SK-N-SH (cell line): Measurements from ENCODE around the gene PPP2R5C. TPM values are rescaled to one million over a fixed set of nuclear protein-coding genes. Genes with fewer than 3 reads are reported as not detected.

Experiments used
- CTCF ChIA-PET: fragments of 300-600, 350-600 bp; formaldehyde crosslinking; extraction: SDS; loops from one replicate; lab custom pipeline; 2021; lab: Yijun Ruan, JAX
- POLR2A ChIA-PET: fragments of 350-600 bp; sonication (Branson Sonifier 250); formaldehyde crosslinking; extraction: SDS; loops from one replicate; lab custom pipeline; 2020; ENCODE audit warnings: antibody characterized with exemption, inconsistent platforms; lab: Yijun Ruan, JAX
- DNase-seq: peaks from one replicate; pipeline ENCODE4 v3.0.0; 2012
- H2AFZ ChIP-seq: fragments of 200-600 bp; sonication (generic); 2 replicates; pipeline ENCODE4 v1.8.1; 2016; ENCODE audit warnings: antibody characterized with exemption, mild to moderate bottlenecking, low read depth
- H3F3A ChIP-seq: fragments of 200-600 bp; sonication (generic); replicated peaks from 2 replicates; pipeline ENCODE3; 2016; ENCODE audit warnings: antibody characterized with exemption, mild to moderate bottlenecking; ENCODE audit not compliant: insufficient read depth
- H3K27ac ChIP-seq, 2 experiments: fragments of 200-500 bp in 1 of 2; fragments of 200-600 bp in 1 of 2; sonication (Bioruptor generic) in 1 of 2; sonication (generic), shearing (Covaris generic) in 1 of 2; 2 replicates each; pipeline versions ENCODE4 v1.5.1 to v1.6.1; 2014 to 2016; ENCODE audit warnings: low read depth in 2 of 2, inconsistent platforms in 1 of 2, low read length in 1 of 2, mild to moderate bottlenecking in 1 of 2, mixed read lengths in 1 of 2
- H3K27me3 ChIP-seq: fragments of 200-600 bp; sonication (generic), shearing (Covaris generic); 2 replicates; pipeline ENCODE4 v1.6.1; 2016; ENCODE audit warnings: mixed run types; ENCODE audit not compliant: insufficient read depth
- H3K36me3 ChIP-seq, 2 experiments: fragments of 200-500 bp in 1 of 2; fragments of 200-600 bp in 1 of 2; sonication (Bioruptor generic) in 1 of 2; sonication (generic) in 1 of 2; replicated peaks in 1 of 2; 2 replicates each; pipeline versions ENCODE3 to v1.5.1; 2014 to 2016; ENCODE audit warnings: low read length in 1 of 2, mild to moderate bottlenecking in 1 of 2; ENCODE audit not compliant: insufficient read depth in 2 of 2, control insufficient read depth in 1 of 2
- H3K4me1 ChIP-seq, 2 experiments: fragments of 200-500 bp in 1 of 2; fragments of 200-600 bp in 1 of 2; sonication (Bioruptor generic) in 1 of 2; sonication (generic), shearing (Covaris generic) in 1 of 2; 2 replicates each; pipeline versions ENCODE4 v1.5.1 to v1.6.1; 2014 to 2016; ENCODE audit warnings: low read depth in 1 of 2, low read length in 1 of 2, mixed run types in 1 of 2; ENCODE audit not compliant: insufficient read depth in 2 of 2, control insufficient read depth in 1 of 2
- H3K4me2 ChIP-seq: fragments of 200-600 bp; sonication (generic), shearing (Covaris generic); 2 replicates; pipeline ENCODE4 v1.6.1; 2017; ENCODE audit warnings: mixed run types
- H3K4me3 ChIP-seq, 2 experiments: fragments of 200-500 bp in 1 of 2; fragments of 200-600 bp in 1 of 2; sonication (Bioruptor generic) in 1 of 2; sonication (generic), shearing (Covaris generic) in 1 of 2; 2 replicates each; pipeline versions ENCODE4 v1.5.1 to v1.8.1; 2014 to 2016; ENCODE audit warnings: low read depth in 2 of 2, inconsistent platforms in 1 of 2, low read length in 1 of 2, mild to moderate bottlenecking in 1 of 2, mixed read lengths in 1 of 2, moderate library complexity in 1 of 2
- H3K79me2 ChIP-seq: fragments of 200-600 bp; sonication (generic); 2 replicates; pipeline ENCODE4 v1.8.1; 2017; ENCODE audit warnings: mild to moderate bottlenecking; ENCODE audit not compliant: insufficient read depth
- H3K9ac ChIP-seq: fragments of 200-600 bp; sonication (generic); 2 replicates; pipeline ENCODE4 v1.6.1; 2017; ENCODE audit warnings: mixed run types
- H3K9me2 ChIP-seq: fragments of 200-600 bp; sonication (generic); 2 replicates; pipeline ENCODE4 v1.6.1; 2017; ENCODE audit warnings: mixed run types
- H3K9me3 ChIP-seq: fragments of 200-600 bp; sonication (generic); 2 replicates; pipeline ENCODE4 v1.6.1; 2017; ENCODE audit warnings: mixed run types, mild to moderate bottlenecking, moderate library complexity
- H4K20me1 ChIP-seq: fragments of 200-600 bp; sonication (generic); 2 replicates; pipeline ENCODE4 v1.6.1; 2017; ENCODE audit warnings: mild to moderate bottlenecking, mixed run types; ENCODE audit not compliant: insufficient read depth
- CHD2 ChIP-seq: fragments of 150-350 bp; IDR thresholded peaks from 2 replicates; pipeline ENCODE4 v1.6.1; 2018; ENCODE audit warnings: low read length; ENCODE audit not compliant: partially characterized antibody
- ELF1 ChIP-seq: IDR thresholded peaks from 2 replicates; pipeline ENCODE4 v1.4.0; 2012
- EP300 ChIP-seq, 2 experiments: IDR thresholded peaks; 2 replicates each; pipeline versions ENCODE4 v1.4.0 to v1.6.1; 2012; ENCODE audit warnings: borderline replicate concordance in 1 of 2, low read depth in 1 of 2, low read length in 1 of 2
- EZH2phosphoT487 ChIP-seq: fragments of 200-600 bp; sonication (generic); IDR thresholded peaks from 2 replicates; pipeline ENCODE4 v1.6.1; 2017; ENCODE audit warnings: low read depth, mixed run types, mild to moderate bottlenecking, antibody characterized with exemption, moderate library complexity, borderline replicate concordance
- FOXJ3 ChIP-seq: sonication (generic); formaldehyde crosslinking; IDR thresholded peaks from 2 replicates; pipeline ENCODE4 v1.5.1; 2020; ENCODE audit warnings: mild to moderate bottlenecking, missing genetic modification reagents
- FOXM1 ChIP-seq: IDR thresholded peaks from 2 replicates; pipeline ENCODE4 v1.4.0; 2012; ENCODE audit warnings: low read depth, mild to moderate bottlenecking
- GABPA ChIP-seq: IDR thresholded peaks from 2 replicates; pipeline ENCODE4 v1.4.0; 2012; ENCODE audit warnings: low read depth, mild to moderate bottlenecking
- MXI1 ChIP-seq: IDR thresholded peaks from 2 replicates; pipeline ENCODE4 v1.6.1; 2012; ENCODE audit warnings: mild to moderate bottlenecking, low read depth, low read length, improper control_type of control experiment
- NRF1 ChIP-seq: IDR thresholded peaks from 2 replicates; pipeline ENCODE4 v1.6.1; 2012; ENCODE audit warnings: low read depth, mild to moderate bottlenecking, low read length
- RAD21 ChIP-seq: IDR thresholded peaks from 2 replicates; pipeline ENCODE4 v1.6.1; 2012; ENCODE audit warnings: mild to moderate bottlenecking, low read length
- RXRA ChIP-seq: IDR thresholded peaks from 2 replicates; pipeline ENCODE4 v1.4.0; 2012; ENCODE audit warnings: low read depth, mild to moderate bottlenecking, borderline replicate concordance
- SIN3A ChIP-seq: IDR thresholded peaks from 2 replicates; pipeline ENCODE4 v1.6.1; 2012; ENCODE audit warnings: low read depth, mild to moderate bottlenecking, low read length, moderate library complexity, borderline replicate concordance
- TAF1 ChIP-seq: IDR thresholded peaks from 2 replicates; pipeline ENCODE4 v1.6.1; 2012; ENCODE audit warnings: low read depth, mild to moderate bottlenecking, low read length, moderate library complexity, borderline replicate concordance
- TCF12 ChIP-seq: IDR thresholded peaks from 2 replicates; pipeline ENCODE4 v1.4.0; 2012
- TEAD4 ChIP-seq: IDR thresholded peaks from 2 replicates; pipeline ENCODE4 v1.4.0; 2012; ENCODE audit warnings: mild to moderate bottlenecking, borderline replicate concordance; ENCODE audit not compliant: insufficient read depth
- WGBS: methylation state at CpG from one replicate; pipeline ENCODE4 v1.1.6; 2017; ENCODE audit warnings: low lambda C conversion rate; 5-methylcytosine and 5-hydroxymethylcytosine counted together
- polyA plus RNA-seq, 3 experiments: library from polyadenylated mRNA; depleted of rRNA; stranded (reverse); fragments of >200 nt; gene quantifications; 2 replicates each; pipeline ENCODE4 v1.2.3, GENCODE V29; 2012
- TF ChIP-seq, protein P1 (sequence below): fragments of 150-350 bp; IDR thresholded peaks from 2 replicates; pipeline ENCODE4 v1.6.1; 2017; ENCODE audit warnings: antibody characterized with exemption, low read length, low read depth, borderline replicate concordance
- TF ChIP-seq, protein P2 (sequence below): fragments of 150-350 bp; IDR thresholded peaks from 2 replicates; pipeline ENCODE4 v1.6.1; 2016; ENCODE audit warnings: mild to moderate bottlenecking, low read depth, low read length
- TF ChIP-seq, protein P3 (sequence below): IDR thresholded peaks from 2 replicates; pipeline ENCODE4 v1.4.0; 2012; ENCODE audit warnings: low read depth
- TF ChIP-seq, protein P4 (sequence below): IDR thresholded peaks from 2 replicates; pipeline ENCODE4 v1.4.0; 2012; ENCODE audit warnings: low read depth, borderline replicate concordance
- TF ChIP-seq, protein P5 (sequence below): fragments of 200-600 bp; sonication (generic); IDR thresholded peaks from 2 replicates; pipeline ENCODE4 v1.6.1; 2017; ENCODE audit warnings: antibody characterized with exemption, mild to moderate bottlenecking, moderate library complexity
- TF ChIP-seq, protein P6 (sequence below): IDR thresholded peaks from 2 replicates; pipeline ENCODE4 v1.4.0; 2012; ENCODE audit warnings: low read depth, borderline replicate concordance

Gene PPP2R5C
- polyA plus RNA-seq, 1 of the 3 experiments (the other 2 are of a cell fraction): 43.7 TPM

DNA sequence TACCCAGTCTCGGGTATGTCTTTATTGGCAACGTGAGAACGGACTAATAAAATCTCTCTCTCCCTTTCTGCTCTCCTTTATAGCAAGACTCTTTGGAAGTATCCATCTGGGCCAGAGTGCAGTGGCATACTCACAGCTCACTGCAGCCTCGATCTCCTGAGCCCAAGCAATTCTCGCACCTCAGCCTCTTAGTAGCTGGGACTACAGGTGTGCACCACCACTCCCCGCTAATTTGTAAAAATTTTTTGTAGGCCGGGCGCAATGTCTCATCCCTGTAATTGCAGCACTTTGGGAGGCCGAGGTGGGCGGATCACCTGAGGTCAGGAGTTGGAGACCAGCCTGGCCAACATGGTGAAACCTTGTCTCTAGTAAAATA, 33.2 kb upstream of the PPP2R5C start (continued):
- TF ChIP-seq, protein P1, sequence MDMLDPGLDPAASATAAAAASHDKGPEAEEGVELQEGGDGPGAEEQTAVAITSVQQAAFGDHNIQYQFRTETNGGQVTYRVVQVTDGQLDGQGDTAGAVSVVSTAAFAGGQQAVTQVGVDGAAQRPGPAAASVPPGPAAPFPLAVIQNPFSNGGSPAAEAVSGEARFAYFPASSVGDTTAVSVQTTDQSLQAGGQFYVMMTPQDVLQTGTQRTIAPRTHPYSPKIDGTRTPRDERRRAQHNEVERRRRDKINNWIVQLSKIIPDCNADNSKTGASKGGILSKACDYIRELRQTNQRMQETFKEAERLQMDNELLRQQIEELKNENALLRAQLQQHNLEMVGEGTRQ: no peak
- no peak for TF ChIP-seq GABPA
- no peak for TF ChIP-seq TAF1

DNA sequence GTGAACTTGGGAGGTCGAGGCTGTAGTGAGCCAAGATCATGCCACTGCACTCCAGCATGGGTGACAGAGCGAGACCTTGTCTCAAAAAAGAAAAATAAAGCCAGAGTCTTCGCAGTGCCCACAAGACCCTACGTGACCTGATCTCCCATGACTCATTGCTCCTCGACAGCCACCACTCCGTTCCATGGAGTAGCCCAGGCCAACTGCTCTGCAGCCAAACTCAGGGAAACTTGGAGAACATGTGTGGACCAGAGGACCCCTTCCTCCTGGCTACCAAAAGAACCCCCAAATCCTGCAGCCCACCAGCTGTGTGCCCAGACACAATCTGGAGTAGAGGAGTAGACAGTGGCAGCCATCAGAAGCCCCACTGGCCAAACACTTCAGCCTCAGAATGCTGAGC, 32.1 kb upstream of the PPP2R5C start:
- CTCF ChIA-PET: interaction anchor here (0.6 to 1.5 kb wide), 3 partner anchors 22 to 494 kb away, joined by 3 to 7 read pairs (median 4); no protein-coding TSS in a partner anchor
- no peak overlapping the region for H3K4me3 ChIP-seq
- WGBS: 59% methylated on average over 6 of the region's 6 CpGs
- no peaks in the 10 kb centered on the region for H3K9me2 ChIP-seq
- peaks cover 5% of the 10 kb centered on the region for H3F3A ChIP-seq
- H3K27me3 ChIP-seq: no peaks in the 10 kb centered on the region
- TF ChIP-seq MXI1 (no peak), FOXJ3 (CRISPR knock-in tag) (no peak), EZH2phosphoT487 (no peak), SIN3A (no peak), RAD21 (no peak), NRF1 (no peak), FOXM1 (no peak), EP300 (IDR thresholded peaks at IDR 0.05; ENCODE audit: borderline replicate concordance in 1 of 2, low read depth in 1 of 2, low read length in 1 of 2) (no peak), TCF12 (no peak), CHD2 (no peak), RXRA (no peak), ELF1 (no peak), TEAD4 (no peak), GABPA (no peak)
- TF ChIP-seq, protein P1: no peak
- TF ChIP-seq, protein P2, sequence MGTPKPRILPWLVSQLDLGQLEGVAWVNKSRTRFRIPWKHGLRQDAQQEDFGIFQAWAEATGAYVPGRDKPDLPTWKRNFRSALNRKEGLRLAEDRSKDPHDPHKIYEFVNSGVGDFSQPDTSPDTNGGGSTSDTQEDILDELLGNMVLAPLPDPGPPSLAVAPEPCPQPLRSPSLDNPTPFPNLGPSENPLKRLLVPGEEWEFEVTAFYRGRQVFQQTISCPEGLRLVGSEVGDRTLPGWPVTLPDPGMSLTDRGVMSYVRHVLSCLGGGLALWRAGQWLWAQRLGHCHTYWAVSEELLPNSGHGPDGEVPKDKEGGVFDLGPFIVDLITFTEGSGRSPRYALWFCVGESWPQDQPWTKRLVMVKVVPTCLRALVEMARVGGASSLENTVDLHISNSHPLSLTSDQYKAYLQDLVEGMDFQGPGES: no peak
- TF ChIP-seq, protein P3, sequence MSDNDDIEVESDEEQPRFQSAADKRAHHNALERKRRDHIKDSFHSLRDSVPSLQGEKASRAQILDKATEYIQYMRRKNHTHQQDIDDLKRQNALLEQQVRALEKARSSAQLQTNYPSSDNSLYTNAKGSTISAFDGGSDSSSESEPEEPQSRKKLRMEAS: no peak
- TF ChIP-seq, protein P4, sequence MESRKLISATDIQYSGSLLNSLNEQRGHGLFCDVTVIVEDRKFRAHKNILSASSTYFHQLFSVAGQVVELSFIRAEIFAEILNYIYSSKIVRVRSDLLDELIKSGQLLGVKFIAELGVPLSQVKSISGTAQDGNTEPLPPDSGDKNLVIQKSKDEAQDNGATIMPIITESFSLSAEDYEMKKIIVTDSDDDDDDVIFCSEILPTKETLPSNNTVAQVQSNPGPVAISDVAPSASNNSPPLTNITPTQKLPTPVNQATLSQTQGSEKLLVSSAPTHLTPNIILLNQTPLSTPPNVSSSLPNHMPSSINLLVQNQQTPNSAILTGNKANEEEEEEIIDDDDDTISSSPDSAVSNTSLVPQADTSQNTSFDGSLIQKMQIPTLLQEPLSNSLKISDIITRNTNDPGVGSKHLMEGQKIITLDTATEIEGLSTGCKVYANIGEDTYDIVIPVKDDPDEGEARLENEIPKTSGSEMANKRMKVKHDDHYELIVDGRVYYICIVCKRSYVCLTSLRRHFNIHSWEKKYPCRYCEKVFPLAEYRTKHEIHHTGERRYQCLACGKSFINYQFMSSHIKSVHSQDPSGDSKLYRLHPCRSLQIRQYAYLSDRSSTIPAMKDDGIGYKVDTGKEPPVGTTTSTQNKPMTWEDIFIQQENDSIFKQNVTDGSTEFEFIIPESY: no peak
- TF ChIP-seq, protein P5, sequence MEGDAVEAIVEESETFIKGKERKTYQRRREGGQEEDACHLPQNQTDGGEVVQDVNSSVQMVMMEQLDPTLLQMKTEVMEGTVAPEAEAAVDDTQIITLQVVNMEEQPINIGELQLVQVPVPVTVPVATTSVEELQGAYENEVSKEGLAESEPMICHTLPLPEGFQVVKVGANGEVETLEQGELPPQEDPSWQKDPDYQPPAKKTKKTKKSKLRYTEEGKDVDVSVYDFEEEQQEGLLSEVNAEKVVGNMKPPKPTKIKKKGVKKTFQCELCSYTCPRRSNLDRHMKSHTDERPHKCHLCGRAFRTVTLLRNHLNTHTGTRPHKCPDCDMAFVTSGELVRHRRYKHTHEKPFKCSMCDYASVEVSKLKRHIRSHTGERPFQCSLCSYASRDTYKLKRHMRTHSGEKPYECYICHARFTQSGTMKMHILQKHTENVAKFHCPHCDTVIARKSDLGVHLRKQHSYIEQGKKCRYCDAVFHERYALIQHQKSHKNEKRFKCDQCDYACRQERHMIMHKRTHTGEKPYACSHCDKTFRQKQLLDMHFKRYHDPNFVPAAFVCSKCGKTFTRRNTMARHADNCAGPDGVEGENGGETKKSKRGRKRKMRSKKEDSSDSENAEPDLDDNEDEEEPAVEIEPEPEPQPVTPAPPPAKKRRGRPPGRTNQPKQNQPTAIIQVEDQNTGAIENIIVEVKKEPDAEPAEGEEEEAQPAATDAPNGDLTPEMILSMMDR: no peak
- TF ChIP-seq, protein P6, sequence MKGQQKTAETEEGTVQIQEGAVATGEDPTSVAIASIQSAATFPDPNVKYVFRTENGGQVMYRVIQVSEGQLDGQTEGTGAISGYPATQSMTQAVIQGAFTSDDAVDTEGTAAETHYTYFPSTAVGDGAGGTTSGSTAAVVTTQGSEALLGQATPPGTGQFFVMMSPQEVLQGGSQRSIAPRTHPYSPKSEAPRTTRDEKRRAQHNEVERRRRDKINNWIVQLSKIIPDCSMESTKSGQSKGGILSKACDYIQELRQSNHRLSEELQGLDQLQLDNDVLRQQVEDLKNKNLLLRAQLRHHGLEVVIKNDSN: no peak
- TF ChIP-seq, all 33 proteins: peak for 0
- H2AFZ ChIP-seq: no peak overlapping the region
- H4K20me1 ChIP-seq: no peaks in the 10 kb centered on the region
- no peaks in the 10 kb centered on the region; a peak in 1 of 4 replicates for H3K4me1 ChIP-seq
- H3K4me2 ChIP-seq: no peak overlapping the region
- H3K36me3 ChIP-seq: no peaks in the 10 kb centered on the region
- H3K27ac ChIP-seq: no peak overlapping the region
- H3K9ac ChIP-seq: no peak overlapping the region
- POLR2A ChIA-PET: no interaction called here
- DNase-seq: no peak
- no peaks in the 10 kb centered on the region for H3K79me2 ChIP-seq
- no peaks in the 10 kb centered on the region for H3K9me3 ChIP-seq
